Upper lobe of left lung (tissue), 6 donors: ENCODE data around the gene KAZN. TPM values are rescaled to one million over a fixed set of nuclear protein-coding genes. Genes with fewer than 3 reads are reported as not detected.

Experiments
- ATAC-seq, 2 donors: fragments of 200-7000 bp; cut with Tn5 transposase; one replicate each; pipeline ENCODE4 v1.9.1; 2022; ENCODE audit warnings: mild to moderate bottlenecking in 2 of 2, moderate library complexity in 2 of 2; ENCODE audit not compliant: low FRiP score in 2 of 2
- DNase-seq, 2 donors: peaks; one replicate each; pipeline ENCODE4 v3.0.0-alpha.2; 2019 to 2020
- H3K27ac ChIP-seq, 4 donors: fragments of 200-600 bp; sonication (generic); one replicate each; pipeline ENCODE4 v1.5.1; 2016 to 2019
- H3K27me3 ChIP-seq, 4 donors: fragments of 200-600 bp; sonication (generic); one replicate each; pipeline ENCODE4 v1.5.1; 2017 to 2019
- H3K36me3 ChIP-seq, 4 donors: fragments of 200-600 bp; sonication (generic); one replicate each; pipeline ENCODE4 v1.5.1; 2016 to 2019
- H3K4me1 ChIP-seq, 4 donors: fragments of 200-600 bp; sonication (generic); one replicate each; pipeline ENCODE4 v1.5.1; 2018 to 2019
- H3K4me3 ChIP-seq, 4 donors: fragments of 200-600 bp; sonication (generic); one replicate each; pipeline ENCODE4 v1.5.1; 2017 to 2019; ENCODE audit warnings: mild to moderate bottlenecking in 2 of 4, moderate library complexity in 1 of 4
- H3K9me3 ChIP-seq, 4 donors: fragments of 200-600 bp; sonication (generic); one replicate each; pipeline ENCODE4 v1.5.1; 2018 to 2019
- CTCF ChIP-seq, 6 experiments: fragments of 450-650 bp in 4 of 6; fragments of 200-600 bp in 2 of 6; sonication (generic) in 2 of 6; IDR thresholded peaks; one replicate each; pipeline ENCODE4 v1.5.1; 2016 to 2019; ENCODE audit warnings: antibody characterized with exemption in 6 of 6
- EP300 ChIP-seq, 4 donors: sonication (generic); formaldehyde crosslinking; IDR thresholded peaks; one replicate each; pipeline ENCODE4 v1.5.1; 2017; ENCODE audit warnings: antibody characterized with exemption in 4 of 4, control low read depth in 2 of 4
- POLR2A ChIP-seq, 4 donors: fragments of 450-650 bp; IDR thresholded peaks; one replicate each; pipeline ENCODE4 v1.5.1; 2016 to 2017; ENCODE audit warnings: antibody characterized with exemption in 4 of 4, mild to moderate bottlenecking in 2 of 4
- POLR2AphosphoS5 ChIP-seq, 2 donors: sonication (generic); formaldehyde crosslinking; IDR thresholded peaks; one replicate each; pipeline ENCODE4 v1.5.1; 2017; ENCODE audit warnings: antibody characterized with exemption in 2 of 2
- WGBS, 2 donors: methylation state at CpG; one replicate each; pipeline ENCODE4 v1.1.5; 2017 to 2018; 5-methylcytosine and 5-hydroxymethylcytosine counted together
- total RNA-seq, 6 donors: library from RNA; depleted of rRNA in 4 of 6; stranded (reverse); fragments of >200 nt in 4 of 6; gene quantifications; one replicate each; pipeline versions ENCODE4 v1.1.0 to v1.2.1, GENCODE V29; 2016 to 2021
- donor health status: DM: no; HTN: no; CAD: no; lungs with moderate emphysema.
- donor health status: DM: no; HTN: yes; CAD: no; lungs with severe emphysema.

KAZN gene
- total RNA-seq, 6 donors from 2014 or later = 11.5 to 30.0 (median 17.6) TPM

- Histone ChIP-seq H3K27me3 (no peaks in the 10 kb centered on the region), H3K9me3 (peaks cover 0 to 3% (median 0%) of the 10 kb centered on the region in 4 donors), H3K36me3 (no peaks in the 10 kb centered on the region), H3K4me3 (no peak overlapping the region), H3K4me1 (no peaks in the 10 kb centered on the region), H3K27ac (no peak overlapping the region)
- 76 to 86% methylated on average over 15 of the region's 15 CpGs for WGBS, 2 donors
- ATAC-seq (no peak), DNase-seq (no peak)
- TF ChIP-seq CTCF (IDR thresholded peaks at IDR 0.05) (no peak), POLR2A (IDR thresholded peaks at IDR 0.05) (no peak), EP300 (IDR thresholded peaks at IDR 0.05) (no peak), POLR2AphosphoS5 (IDR thresholded peaks at IDR 0.05) (no peak)
Measured at GRCh38 chr1:14639291-14640050, 41.0 kb downstream of the KAZN start.

GRCh38 chr1:14642712-14643111 lies 44.2 kb downstream of the KAZN start:
- H3K9me3 ChIP-seq = peaks cover 0 to 3% (median 0%) of the 10 kb centered on the region in 4 donors
- no peaks in the 10 kb centered on the region for H3K27me3 ChIP-seq
- no peaks in the 10 kb centered on the region for H3K36me3 ChIP-seq
- H3K4me3 ChIP-seq = no peak overlapping the region
- 89 to 92% methylated on average over 3 of the region's 3 CpGs for WGBS, 2 donors
- DNase-seq = no peak
- H3K27ac ChIP-seq = no peak overlapping the region
- no peak for ATAC-seq
- TF ChIP-seq POLR2A (IDR thresholded peaks at IDR 0.05) (no peak), POLR2AphosphoS5 (IDR thresholded peaks at IDR 0.05) (no peak), CTCF (IDR thresholded peaks at IDR 0.05) (no peak), EP300 (IDR thresholded peaks at IDR 0.05) (no peak)
- H3K4me1 ChIP-seq = no peaks in the 10 kb centered on the region

- 93 to 98% methylated on average over 8 of the region's 8 CpGs for WGBS, 2 donors
- TF ChIP-seq POLR2A (IDR thresholded peaks at IDR 0.05) (no peak), EP300 (IDR thresholded peaks at IDR 0.05) (no peak), CTCF (IDR thresholded peaks at IDR 0.05) (no peak), POLR2AphosphoS5 (IDR thresholded peaks at IDR 0.05) (no peak)
- Histone ChIP-seq H3K4me3 (no peak overlapping the region), H3K27me3 (no peaks in the 10 kb centered on the region), H3K27ac (no peak overlapping the region), H3K9me3 (peaks cover 0 to 3% (median 0%) of the 10 kb centered on the region in 4 donors), H3K36me3 (no peaks in the 10 kb centered on the region), H3K4me1 (no peaks in the 10 kb centered on the region)
- DNase-seq (no peak), ATAC-seq (no peak)
Measured at GRCh38 chr1:14646973-14647372, 48.5 kb downstream of the KAZN start.

GRCh38 chr1:14647777-14648176 lies 49.3 kb downstream of the KAZN start:
- Histone ChIP-seq H3K27ac (no peak overlapping the region), H3K4me1 (no peaks in the 10 kb centered on the region), H3K4me3 (no peak overlapping the region), H3K9me3 (peaks cover 0 to 3% (median 0%) of the 10 kb centered on the region in 4 donors), H3K36me3 (no peaks in the 10 kb centered on the region), H3K27me3 (no peaks in the 10 kb centered on the region)
- DNase-seq (no peak), ATAC-seq (no peak)
- no peak for TF ChIP-seq CTCF (IDR thresholded peaks at IDR 0.05)
- no peak for TF ChIP-seq EP300 (IDR thresholded peaks at IDR 0.05)
- TF ChIP-seq POLR2A (IDR thresholded peaks at IDR 0.05) = no peak
- no peak for TF ChIP-seq POLR2AphosphoS5 (IDR thresholded peaks at IDR 0.05)
- WGBS, 2 donors = 57 to 64% methylated on average over 3 of the region's 3 CpGs

GRCh38 chr1:14648391-14648790 lies 49.9 kb downstream of the KAZN start:
- DNase-seq = no peak
- Histone ChIP-seq H3K4me1 (no peaks in the 10 kb centered on the region), H3K4me3 (no peak overlapping the region), H3K27me3 (no peaks in the 10 kb centered on the region), H3K36me3 (no peaks in the 10 kb centered on the region), H3K27ac (no peak overlapping the region), H3K9me3 (peaks cover 0 to 3% (median 0%) of the 10 kb centered on the region in 4 donors)
- ATAC-seq = no peak
- no peak for TF ChIP-seq POLR2A (IDR thresholded peaks at IDR 0.05)
- TF ChIP-seq POLR2AphosphoS5 (IDR thresholded peaks at IDR 0.05) = no peak
- TF ChIP-seq CTCF (IDR thresholded peaks at IDR 0.05) = no peak
- TF ChIP-seq EP300 (IDR thresholded peaks at IDR 0.05) = no peak
- 43 to 56% methylated on average over 3 of the region's 3 CpGs for WGBS, 2 donors
